GM21528 (cell line): ENCODE results near the gene ABCF2.

Experiments
- ATAC-seq: cut with Tn5 transposase; IDR thresholded peaks from one replicate; pipeline ENCODE4 v1.9.1; 2021; ENCODE audit warnings: mild to moderate bottlenecking, moderate library complexity; ENCODE audit not compliant: unreplicated experiment, low FRiP score

Gene ABCF2

GRCh38 chr7:151228024-151228866 is 1.2 kb upstream of the ABCF2 start:
- ATAC-seq, result no peak

- no peak for ATAC-seq
These were observed 488 bp downstream of the ABCF2 start for GRCh38 chr7:151226560-151226874.

GRCh38 chr7:151225948-151226510 is 976 bp downstream of the ABCF2 start:
- ATAC-seq, result no peak

- ATAC-seq, result no peak
These were observed 3.3 kb downstream of the ABCF2 start for GRCh38 chr7:151223728-151224127.

GRCh38 chr7:151218170-151218569 is 8.8 kb downstream of the ABCF2 start:
- ATAC-seq, result no peak

DNA sequence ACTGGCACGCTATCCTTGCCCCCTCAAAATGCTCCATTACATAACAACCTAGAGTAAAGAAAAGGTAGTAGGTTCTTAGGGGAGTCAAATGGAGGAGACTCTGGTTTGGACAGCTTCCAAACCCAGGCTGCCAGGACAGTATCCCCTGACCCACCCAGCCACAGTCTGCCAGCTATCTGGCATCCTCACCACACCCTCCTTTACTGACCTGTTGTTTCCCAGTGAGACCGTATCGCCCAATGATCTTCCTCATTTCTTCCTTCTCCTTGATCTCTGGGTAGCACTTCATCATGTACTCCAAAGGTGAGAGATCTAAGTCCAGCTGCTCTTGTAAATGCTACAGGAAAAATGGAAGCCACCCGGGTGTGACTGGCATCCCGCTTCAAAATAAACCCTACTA is 11.6 kb downstream of the ABCF2 start:
- ATAC-seq, result no peak

- no peak for ATAC-seq
These were observed 13.2 kb downstream of the ABCF2 start for GRCh38 chr7:151213826-151214225.

DNA sequence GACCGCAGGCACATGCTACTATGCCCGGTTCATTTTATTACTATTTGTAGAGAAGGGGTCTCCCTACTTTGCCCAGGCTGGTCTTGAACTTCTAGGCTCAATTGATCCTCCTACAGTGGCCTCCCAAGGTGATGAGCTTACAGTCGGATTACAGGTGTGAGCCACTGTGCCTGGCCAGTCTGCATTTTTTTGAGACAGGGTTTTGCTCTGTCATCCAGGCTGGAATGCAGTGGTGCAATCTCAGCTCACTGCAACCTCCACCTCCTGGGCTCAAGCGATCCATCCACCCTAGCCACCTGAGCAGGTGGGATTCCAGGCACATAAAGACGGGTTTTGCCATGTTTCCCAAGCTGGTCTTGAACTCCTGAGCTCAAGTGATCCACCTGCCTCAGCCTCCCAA is 14.4 kb downstream of the ABCF2 start:
- ATAC-seq, result no peak

DNA sequence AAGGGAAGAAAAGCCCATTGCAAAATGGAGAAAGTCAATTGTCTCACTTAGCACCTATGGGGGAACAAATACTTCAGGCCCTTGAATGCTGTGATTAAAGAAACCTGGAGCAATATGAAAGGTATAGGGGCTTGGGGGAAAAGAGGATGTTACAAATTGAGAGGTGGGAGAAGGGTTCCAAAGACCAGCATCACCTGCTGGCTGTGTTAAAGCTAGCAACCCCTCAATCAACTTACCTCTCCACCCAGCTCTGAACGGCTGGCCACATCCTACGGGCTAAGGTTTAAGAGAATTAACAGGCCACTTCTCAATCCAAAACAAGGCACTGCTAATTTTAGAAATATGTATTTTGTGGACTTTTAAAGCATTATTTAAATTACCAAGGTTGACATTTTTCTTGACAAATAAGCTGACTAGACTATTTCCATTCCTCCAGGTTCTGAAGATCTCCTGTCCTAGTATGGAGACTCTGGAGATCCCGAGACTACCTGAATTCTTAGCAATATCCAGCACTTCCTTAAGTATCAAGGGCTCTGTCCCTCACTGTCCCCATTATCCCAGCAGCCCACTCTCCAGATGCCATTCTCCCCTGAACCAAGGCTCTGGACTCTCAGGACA is 15.7 kb downstream of the ABCF2 start:
- no peak for ATAC-seq

DNA sequence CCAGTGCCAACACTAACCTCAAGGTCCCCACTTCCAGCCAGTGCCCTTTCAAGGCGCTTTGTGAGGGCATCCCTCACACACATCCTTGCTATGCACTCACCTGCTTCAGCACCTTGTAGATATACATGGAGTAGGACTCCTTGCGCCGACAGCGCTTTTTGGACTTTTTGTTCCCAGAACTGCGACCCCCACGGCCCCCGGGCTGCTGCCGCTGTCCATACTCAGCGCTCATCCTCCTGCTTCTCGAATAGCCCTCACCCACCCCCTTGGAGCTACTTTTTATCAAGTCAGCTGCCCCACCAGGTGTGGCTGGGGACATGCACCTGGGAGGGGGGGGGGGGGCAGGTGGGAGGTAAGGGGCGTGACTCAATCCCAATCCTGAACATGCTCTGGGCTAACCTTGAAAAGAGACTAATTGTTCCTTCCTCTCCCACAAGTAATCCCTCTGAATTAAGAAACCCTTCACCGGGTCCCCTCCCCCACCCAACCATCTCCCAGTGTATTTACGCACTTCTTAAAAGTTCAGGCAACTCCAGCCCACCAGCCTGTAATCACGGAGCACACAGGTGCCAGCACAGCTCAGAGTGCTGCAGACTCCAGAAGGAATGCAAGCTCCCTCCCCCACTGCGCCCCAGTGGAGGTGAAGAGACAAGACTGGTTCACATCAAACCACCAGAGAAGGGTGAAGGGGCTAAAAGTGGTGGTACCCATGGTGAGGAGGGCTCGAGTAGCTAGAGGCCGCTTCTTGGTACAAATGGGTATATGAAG is 16.7 kb downstream of the ABCF2 start, which contains the start of gene H2BK1:
TSS of gene H2BK1 (minus strand) at position 402 of the 768 bp plus-strand sequence. CDS start at position 232, 170 bp downstream.
- no peak for ATAC-seq

- no peak for ATAC-seq
These were observed 17.4 kb downstream of the ABCF2 start for GRCh38 chr7:151209588-151209987.

DNA sequence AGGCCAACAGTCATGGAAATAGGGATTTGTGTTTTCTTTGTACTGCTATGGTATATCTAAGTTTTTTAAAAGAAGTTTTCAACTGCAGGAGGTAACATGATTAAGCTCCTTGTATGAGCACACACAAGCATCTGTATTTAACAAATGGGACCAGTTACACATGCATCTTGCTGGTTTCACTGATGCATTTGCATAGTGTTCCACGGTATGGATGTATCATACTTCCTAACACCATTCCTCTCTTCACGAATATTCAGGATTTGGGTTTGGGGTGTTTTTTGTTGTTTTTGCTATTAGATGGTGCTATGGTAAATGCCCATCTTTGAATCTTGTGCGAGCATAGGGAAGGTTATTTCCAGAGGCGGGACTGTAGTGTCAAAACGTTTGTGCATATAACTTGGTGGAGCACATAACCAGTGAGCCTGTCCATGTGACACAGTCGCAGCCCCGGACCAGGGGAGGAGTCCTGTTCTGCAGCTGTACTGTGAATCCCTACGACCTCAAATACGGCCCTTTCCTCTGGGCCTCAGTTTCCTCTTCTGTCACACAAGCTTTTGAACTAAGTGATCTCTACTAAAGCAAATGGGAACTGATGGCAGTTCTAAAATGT is 18.6 kb downstream of the ABCF2 start:
- no peak for ATAC-seq

DNA sequence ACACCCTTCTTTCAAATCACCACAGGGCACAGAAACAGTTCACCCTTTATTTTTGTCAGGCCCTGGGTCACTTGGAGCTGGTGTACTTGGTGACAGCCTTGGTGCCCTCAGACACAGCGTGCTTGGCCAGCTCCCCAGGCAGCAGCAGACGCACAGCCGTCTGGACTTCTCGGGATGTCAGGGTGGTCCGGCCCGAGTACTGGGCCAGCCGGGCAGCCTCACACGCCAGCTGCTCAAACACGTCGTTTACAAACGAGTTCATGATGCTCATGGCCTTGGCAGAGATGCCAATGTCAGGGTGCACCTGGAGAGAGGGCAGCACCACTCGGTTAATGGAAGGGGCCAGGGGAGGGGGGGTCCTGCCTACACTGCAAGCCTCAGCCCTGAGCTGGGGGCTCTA is 19.2 kb downstream of the ABCF2 start:
- ATAC-seq, result no peak

- ATAC-seq, result no peak
These were observed 19.7 kb downstream of the ABCF2 start for GRCh38 chr7:151207315-151207714.

DNA sequence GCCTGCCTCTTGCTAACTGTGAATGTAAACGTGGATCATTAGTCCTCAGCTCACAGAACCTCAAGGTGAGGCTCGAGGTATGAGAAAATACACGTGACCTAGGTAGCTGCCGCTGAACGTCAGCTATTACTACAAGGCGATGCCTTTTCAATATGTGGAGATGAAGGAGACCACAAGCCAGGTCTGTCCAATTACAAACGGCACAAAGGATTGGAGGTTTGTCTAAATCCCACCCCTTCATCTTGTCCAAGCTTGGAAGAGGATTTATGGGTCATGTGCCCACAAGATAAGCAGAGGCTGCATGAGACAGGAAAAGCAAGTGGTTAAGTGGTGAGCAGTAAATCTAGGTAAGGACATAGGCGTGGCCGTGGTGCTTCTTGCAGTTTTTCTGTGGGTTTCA is 20.1 kb downstream of the ABCF2 start:
- no peak for ATAC-seq

DNA sequence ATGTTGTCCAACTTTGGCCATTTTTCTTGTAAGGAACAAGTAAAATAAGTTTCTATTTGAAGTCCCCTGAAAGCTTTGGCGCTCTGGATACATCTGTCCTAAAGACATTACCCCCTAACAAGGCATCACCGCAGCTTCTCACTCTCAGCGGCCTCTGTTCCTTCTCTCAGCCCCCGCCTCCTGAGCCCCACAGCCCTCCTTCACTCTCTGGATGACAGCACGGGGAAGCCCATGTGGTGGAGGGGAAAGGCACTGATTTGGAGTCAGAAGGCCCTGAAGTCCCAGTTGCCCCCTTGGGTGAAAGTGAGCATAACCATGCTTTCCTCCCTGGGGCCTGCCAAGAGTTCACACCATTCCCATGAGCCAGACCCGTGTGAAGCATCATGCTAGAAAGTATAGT is 21.3 kb downstream of the ABCF2 start:
- ATAC-seq, result no peak

DNA sequence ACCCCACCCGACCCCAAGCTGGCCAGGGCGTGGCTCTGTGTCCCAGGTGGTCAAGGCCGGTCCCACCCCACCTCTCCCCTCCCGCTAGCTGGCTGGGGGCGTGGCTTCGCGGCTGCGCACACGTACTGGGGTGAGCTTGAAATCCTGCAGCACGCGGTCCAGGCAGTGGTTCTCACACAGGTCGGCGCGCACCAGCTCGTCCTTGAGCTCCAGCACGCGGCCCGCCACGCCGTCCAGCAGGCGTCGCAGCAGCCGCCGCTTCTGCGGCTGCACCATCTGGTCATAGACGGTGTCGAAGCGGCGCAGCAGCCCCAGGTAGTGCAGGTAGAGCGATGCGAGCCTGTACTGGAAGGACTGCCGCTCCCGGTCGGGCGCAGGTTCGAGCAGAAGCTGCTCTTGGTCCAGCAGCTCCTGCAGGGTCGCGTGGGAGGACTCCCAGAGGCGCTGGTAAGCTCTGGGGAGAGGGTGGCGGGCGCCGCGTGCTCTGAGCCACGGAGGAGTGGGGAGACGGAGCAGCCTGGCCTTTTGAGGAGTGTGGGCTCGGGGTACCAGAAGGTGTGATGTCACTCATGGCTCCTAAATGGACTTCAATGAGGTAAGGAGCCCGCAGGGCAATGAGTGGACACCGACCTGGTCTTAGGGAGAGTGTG is 22.5 kb downstream of the ABCF2 start:
- no peak for ATAC-seq

DNA sequence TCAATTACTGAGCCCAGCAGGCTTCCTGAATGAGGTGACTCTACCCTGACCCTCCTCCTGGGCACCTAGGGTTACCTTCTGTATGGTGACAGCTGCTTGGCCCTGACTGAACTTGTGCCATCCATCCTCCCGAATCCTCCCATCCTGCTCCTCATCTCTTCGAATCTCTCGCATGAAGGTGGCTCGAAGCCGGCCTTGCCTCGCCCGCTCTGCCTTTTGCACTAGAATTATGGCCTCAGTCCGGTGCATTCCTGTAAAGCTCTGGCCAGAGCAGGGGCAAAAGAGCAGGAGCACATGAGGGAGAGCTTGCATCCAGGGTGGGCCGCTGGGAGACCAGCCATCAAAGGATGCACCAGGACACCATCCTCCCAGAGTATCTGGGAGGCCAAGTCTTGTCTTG is 24.2 kb downstream of the ABCF2 start:
- ATAC-seq, result no peak

- no peak for ATAC-seq
These were observed 25.3 kb downstream of the ABCF2 start for GRCh38 chr7:151201751-151202150.

DNA sequence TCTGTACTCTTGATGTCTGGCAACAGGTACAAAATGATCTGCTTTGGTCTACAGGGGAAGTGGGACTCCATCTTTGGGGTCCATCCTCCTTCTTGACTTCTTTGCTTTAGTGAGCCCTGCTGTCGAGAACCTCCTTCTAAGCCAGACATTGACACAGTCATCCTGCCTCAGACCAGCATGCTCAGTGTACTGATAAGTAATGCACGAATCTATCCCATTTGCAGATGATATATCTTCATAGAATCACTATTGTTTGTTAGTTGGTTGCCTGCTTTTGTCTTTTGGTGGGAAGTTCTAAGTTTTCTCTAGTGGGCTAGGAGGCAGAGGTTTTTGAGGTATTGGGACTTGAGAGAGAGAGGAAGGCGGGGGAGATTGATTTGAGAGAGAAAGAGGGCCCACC is 25.7 kb downstream of the ABCF2 start:
- ATAC-seq, result no peak
